HG03565 (cell line): ENCODE results near the gene LCN2.
"Not testable (repeated sequence)": the region's sequence is repeated elsewhere in the genome, so short reads cannot be mapped to it uniquely, and the experiment has no call there.

Experiments used
- ATAC-seq: cut with Tn5 transposase; IDR thresholded peaks from one replicate; pipeline ENCODE4 v1.9.1; 2021; ENCODE audit warnings: mild to moderate bottlenecking, moderate library complexity; ENCODE audit not compliant: unreplicated experiment

LCN2 gene

GRCh38 chr9:128149001-128149701, at the start of gene LCN2:
Gene LCN2, plus strand, starts transcription at chr9:128149453. Its CDS starts 73 bp downstream, at chr9:128149526.
- ATAC-seq = no peak

- ATAC-seq = no peak
Observed at GRCh38 chr9:128099932-128100491, 49.2 kb upstream of the LCN2 start.

- no peak for ATAC-seq
Observed at GRCh38 chr9:128100581-128100980, 48.7 kb upstream of the LCN2 start.

- ATAC-seq = no peak
Observed at GRCh38 chr9:128101231-128101661, 48.0 kb upstream of the LCN2 start.

GRCh38 chr9:128101690-128102089, 47.6 kb upstream of the LCN2 start:
- no peak for ATAC-seq

- no peak for ATAC-seq
Observed at GRCh38 chr9:128102196-128102595, 47.1 kb upstream of the LCN2 start.

GRCh38 chr9:128102861-128103588, 46.2 kb upstream of the LCN2 start:
- ATAC-seq = no peak

GRCh38 chr9:128103589-128103962, 45.7 kb upstream of the LCN2 start:
- no peak for ATAC-seq

- no peak for ATAC-seq
Observed at GRCh38 chr9:128104171-128104618, 45.1 kb upstream of the LCN2 start.

- no peak for ATAC-seq
Observed at GRCh38 chr9:128105538-128106175, 43.6 kb upstream of the LCN2 start.

GRCh38 chr9:128106181-128106939, 42.9 kb upstream of the LCN2 start:
- no peak for ATAC-seq

GRCh38 chr9:128106940-128107467, 42.2 kb upstream of the LCN2 start:
- no peak for ATAC-seq

GRCh38 chr9:128107468-128108268, 41.6 kb upstream of the LCN2 start:
- ATAC-seq = no peak

- ATAC-seq = no peak
Observed at GRCh38 chr9:128108269-128109049, 40.8 kb upstream of the LCN2 start.

GRCh38 chr9:128109050-128109709, 40.1 kb upstream of the LCN2 start:
- no peak for ATAC-seq

- not testable (repeated sequence) for ATAC-seq
Observed at GRCh38 chr9:128111726-128112125, 37.5 kb upstream of the LCN2 start.

GRCh38 chr9:128113526-128114325, 35.5 kb upstream of the LCN2 start:
- no peak for ATAC-seq
